22Rv1 (cell line): Measurements from ENCODE around the gene JARID2.

Source experiments
- H3K27ac ChIP-seq: fragments of 450-650 bp; 2 replicates; pipeline ENCODE4 v1.5.1; 2017
- ZFX ChIP-seq: fragments of 450-650 bp; IDR thresholded peaks from 2 replicates; pipeline ENCODE4 v1.6.1; 2017; ENCODE audit warnings: antibody characterized with exemption, borderline replicate concordance
- TF ChIP-seq, protein P1 (sequence below): fragments of 450-650 bp; IDR thresholded peaks from 2 replicates; pipeline ENCODE4 v1.5.1; 2017; ENCODE audit warnings: mild to moderate bottlenecking

The JARID2 gene

DNA sequence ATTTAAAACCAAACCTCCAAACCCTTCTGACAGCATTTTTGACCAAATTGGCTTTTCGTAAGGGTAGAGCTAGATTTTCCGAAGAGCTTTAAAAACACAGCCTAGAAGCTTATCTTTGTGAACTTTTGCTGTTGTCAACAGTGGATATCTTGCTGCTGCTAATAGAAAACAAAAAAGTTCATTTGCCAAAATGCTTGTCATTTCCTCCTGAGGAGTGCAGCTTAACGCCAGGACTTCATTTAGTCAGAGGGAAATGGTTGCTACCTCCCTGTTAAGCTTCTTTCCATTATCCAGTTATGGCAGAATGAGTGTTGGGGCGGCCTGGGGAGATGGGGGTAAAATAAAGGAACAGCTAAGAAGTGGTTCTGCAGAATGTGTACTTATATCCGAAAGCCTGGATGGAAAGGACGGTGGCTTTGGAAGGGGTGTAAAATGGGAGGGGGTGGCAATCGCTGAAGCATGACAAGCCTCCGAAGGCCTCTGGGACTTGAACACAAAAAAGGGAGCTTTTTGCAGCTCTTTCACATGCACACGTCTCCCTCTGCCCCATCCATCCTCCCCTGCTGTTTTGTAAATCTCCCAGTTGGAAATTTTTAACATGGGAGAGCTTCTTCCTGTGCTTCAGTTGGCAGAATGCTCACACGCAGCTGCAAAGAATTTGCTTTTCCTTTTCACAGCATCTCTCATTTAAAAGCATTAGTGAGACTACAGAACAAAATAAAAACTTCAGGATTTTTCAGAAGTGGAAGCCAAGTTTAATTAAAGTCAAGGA lies 22.5 kb downstream of the JARID2 start:
- no peak overlapping the region for H3K27ac ChIP-seq
- TF ChIP-seq ZFX: no peak
- TF ChIP-seq, protein P1, sequence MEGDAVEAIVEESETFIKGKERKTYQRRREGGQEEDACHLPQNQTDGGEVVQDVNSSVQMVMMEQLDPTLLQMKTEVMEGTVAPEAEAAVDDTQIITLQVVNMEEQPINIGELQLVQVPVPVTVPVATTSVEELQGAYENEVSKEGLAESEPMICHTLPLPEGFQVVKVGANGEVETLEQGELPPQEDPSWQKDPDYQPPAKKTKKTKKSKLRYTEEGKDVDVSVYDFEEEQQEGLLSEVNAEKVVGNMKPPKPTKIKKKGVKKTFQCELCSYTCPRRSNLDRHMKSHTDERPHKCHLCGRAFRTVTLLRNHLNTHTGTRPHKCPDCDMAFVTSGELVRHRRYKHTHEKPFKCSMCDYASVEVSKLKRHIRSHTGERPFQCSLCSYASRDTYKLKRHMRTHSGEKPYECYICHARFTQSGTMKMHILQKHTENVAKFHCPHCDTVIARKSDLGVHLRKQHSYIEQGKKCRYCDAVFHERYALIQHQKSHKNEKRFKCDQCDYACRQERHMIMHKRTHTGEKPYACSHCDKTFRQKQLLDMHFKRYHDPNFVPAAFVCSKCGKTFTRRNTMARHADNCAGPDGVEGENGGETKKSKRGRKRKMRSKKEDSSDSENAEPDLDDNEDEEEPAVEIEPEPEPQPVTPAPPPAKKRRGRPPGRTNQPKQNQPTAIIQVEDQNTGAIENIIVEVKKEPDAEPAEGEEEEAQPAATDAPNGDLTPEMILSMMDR: no peak

DNA sequence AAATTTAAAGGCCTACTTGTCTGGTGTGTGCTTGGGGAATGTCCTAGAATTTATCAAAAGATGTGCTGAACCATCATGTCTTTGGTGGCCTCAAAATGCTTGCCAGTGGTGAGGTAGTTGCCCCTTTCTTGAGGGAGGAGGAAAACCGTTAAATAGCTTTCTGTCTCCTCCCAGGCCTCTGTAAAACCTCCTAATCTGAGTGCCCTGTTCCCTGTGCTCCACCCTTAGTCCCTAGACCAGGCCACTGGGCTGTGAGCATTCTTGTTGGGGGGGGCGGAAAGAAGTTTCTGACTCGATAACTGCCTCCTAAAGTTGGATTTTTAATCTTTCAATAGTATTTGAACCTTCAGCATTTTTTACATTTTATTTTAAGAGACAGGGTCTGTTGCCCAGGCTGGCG lies 23.1 kb downstream of the JARID2 start:
- no peak overlapping the region for H3K27ac ChIP-seq
- TF ChIP-seq ZFX: no peak
- TF ChIP-seq, protein P1: no peak

DNA sequence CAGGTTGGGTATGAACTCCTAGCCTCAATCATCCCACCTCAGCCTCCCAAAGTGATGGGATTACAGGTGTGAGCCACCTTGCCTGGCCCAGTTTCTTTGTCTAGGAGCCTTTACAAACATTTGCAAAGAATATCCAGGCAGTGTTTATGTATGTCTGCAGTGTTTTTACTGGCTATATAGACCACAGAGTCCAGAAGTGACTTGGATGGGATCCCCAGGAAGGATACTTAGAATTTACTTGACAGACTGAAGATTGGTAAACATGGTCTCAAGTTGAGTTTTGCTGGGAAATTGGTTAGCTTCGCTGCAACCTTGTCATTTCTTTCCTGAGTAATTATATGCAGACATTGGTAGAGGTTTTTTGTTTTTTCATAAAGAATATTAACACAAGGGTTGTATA lies 23.8 kb downstream of the JARID2 start:
- TF ChIP-seq ZFX: no peak
- TF ChIP-seq, protein P1: no peak
- H3K27ac ChIP-seq: no peak overlapping the region

DNA sequence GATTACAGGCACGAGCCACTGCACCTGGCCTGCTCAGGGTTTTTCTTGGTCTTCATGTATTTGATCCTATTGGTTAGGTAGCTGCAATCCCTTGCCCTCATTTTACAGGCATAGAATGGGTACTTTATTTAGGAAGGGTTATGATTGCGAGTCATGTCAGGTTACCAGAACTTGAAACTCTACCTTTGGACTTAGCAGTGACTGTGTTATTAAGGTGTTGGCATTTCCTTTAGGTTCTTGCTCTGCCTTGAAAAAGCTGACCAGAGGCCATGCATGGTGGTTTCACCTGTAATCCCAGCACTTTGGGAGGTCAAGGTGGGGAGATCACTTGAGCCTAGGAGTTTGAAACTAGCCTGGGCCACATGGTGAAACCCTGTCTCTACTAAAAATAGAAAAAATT lies 24.5 kb downstream of the JARID2 start:
- H3K27ac ChIP-seq: no peak overlapping the region
- TF ChIP-seq ZFX: no peak
- TF ChIP-seq, protein P1: no peak

DNA sequence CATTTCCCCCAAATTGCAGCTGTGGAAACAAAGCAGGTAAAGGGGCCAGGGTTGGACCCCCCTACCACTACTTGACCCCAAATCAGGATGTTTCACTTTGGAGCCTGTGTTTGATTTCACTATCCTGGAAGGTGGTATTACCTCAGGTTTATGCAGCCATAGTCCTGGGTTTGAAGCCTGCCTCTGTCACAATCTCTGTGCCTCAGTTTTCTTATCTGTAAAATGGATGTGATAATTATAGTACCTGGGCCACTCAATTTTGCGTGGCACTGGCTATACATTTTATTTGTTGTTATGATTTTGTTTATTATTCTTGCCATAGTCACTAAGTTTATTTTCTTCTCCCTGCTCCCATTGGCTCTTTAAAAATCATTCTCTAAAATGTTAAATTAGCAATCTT lies 26.7 kb downstream of the JARID2 start:
- no peak overlapping the region for H3K27ac ChIP-seq
- TF ChIP-seq, protein P1: no peak
- TF ChIP-seq ZFX: no peak

DNA sequence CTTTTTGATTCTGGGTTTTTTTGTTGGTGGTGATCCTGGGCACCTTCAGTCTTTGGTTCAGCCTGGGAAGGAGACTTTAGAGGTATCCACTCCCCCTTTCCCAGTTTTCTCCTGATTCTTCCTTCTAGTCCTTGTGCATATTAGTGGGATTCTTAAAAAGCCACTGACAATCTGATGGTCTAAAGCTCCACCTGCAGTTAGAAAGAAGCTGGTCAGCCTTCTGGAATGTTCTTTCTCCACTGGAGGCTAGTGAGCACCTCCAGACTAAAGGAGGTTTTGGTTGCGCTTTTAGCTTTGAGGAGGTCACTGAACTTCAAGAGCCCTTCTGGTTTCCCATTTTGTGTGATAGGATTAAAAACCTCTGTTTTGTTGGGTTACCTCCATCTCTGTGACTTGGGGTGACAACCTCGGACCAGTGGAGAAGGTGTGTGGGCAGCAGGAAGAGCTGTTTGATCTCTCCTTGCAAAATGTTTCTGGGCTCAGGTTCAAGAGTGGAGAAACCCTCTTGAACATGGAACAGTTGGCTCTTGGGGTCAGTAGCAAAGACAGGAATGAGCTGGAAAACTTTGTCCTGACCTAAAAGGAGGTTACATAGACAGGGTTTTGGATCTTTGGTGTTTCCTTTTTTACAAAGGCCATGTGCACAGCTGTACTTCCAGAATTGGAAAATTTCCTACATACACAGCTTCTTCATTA lies 29.0 kb downstream of the JARID2 start:
- TF ChIP-seq, protein P1: no peak
- TF ChIP-seq ZFX: no peak
- H3K27ac ChIP-seq: no peak overlapping the region
